AG08395 (cell line): Measurements from ENCODE around the gene PLAC9.
"Not testable (repeated sequence)": the region's sequence is repeated elsewhere in the genome, so short reads cannot be mapped to it uniquely, and the experiment has no call there.

Experiments used
- DNase-seq: peaks from one replicate; pipeline ENCODE4 v3.0.0; 2012; ENCODE audit warnings: mixed read lengths, low spot score

The PLAC9 gene, protein sequence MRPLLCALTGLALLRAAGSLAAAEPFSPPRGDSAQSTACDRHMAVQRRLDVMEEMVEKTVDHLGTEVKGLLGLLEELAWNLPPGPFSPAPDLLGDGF

DNA sequence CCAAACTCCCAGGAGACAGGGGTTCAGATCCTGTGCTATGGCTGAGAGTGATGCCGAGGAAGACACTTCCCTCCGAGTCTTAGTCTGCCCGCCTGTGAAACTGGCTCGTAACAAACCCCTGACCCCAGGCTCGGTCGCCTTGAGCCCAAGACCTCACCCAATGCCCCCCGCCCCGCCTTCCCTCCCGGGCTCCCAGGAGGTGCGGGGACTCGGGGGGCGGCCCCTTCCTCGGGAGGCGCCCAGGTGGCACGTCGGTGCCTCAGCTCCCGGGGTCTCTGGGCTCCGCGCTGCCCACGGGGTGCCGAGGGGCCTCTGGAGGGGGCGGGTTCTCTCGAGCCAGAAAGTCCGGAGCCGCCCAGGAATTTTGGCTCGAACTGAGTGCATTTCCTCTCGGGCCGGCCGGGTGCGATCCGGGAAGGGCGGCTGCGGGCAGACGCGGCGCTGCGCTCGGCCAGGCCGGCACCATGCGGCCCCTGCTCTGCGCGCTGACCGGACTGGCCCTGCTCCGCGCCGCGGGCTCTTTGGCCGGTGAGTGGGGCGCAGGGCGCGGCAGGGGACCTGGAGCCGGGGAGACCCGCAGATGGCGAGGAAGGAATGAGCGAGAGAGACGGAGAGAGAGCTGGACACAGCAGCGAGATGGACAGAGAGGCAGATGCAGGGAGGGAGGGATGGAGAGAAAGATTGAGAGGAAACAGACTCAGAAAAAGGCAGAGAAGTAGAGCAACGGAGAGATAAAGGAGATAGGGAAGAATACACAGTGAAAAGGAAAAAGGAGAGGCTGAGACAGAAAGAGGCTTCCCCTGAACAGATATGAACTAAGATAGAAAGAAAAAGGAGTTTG, at the start of gene PLAC9:
Gene PLAC9, plus strand, starts transcription at position 432 of the 841 bp plus-strand sequence. Its CDS starts 33 bp downstream, at position 465.
- DNase-seq, result peak; percentile 59

DNA sequence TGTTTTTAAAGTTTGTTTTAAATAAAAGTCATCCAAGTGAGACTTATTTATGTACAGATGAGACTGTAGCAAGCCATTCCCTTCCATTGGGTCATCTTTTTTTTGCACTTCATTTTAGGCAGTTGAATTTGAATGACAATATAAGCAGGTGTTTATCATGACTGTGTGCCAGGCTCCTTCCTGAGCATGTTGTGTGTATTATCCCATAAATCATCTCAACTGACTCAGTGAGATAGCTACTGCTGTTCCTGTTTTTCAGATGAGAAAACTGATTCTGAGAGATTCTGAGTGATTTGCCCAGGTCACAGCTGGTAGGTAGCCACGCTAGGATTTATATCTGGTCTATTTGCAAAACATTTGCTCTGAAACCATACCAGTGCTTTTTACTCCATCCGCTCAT, 42.4 kb upstream of the PLAC9 start:
- DNase-seq, result no peak

DNA sequence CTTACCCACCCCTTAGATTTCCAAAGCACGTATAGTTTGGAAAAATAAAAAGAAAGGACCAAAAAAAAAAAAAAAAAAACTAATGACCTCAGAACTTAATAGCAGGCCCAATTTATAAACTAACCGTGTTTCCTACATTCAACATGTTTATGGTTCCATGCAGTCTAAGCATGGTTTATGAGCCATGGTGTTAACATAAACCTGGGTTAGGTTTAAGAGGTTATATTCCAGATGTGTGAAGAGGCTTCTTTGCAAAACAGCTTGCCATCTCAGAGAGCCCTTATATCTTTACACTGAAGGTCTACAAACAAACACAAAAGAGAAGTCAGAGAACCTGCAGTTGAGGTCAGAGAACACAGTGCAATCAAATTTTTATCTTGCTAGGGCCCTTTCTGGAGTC, 38.3 kb upstream of the PLAC9 start:
- DNase-seq, result no peak

DNA sequence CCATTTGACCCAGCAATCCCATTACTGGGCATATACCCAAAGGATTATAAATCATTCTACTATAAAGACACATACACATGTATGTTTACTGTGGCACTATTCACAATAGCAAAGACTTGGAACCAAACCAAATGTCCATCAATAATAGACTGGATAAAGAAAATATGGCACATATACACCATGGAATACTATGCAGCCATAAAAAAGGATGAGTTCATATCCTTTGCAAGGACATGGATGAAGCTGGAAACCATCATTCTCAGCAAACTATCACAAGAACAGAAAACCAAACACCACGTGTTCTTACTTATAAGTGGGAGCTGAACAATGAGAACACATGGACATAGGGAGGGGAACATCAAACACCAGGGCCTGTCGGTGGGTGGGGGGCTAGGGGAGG, 34.3 kb upstream of the PLAC9 start:
- DNase-seq, result not testable (repeated sequence)

DNA sequence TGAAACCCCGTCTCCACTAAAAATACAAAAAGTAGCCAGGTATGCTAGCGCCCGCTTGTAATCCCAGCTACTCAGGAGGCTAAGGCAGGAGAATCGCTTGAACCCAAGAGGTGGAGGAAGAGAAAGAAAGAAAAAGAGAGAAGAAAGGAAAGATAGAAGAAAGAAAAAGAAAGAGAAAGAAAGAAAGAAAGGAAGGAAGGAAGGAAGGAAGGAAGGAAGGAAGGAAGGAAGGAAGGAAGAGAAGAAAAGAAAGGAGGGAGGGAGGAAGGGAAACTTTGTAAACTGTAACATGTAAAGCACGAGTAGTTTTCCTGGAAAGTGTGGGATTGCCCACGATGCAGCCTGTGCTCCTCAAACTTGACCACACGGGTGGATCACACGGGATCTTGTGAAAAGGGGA, 33.2 kb upstream of the PLAC9 start:
- not testable (repeated sequence) for DNase-seq

DNA sequence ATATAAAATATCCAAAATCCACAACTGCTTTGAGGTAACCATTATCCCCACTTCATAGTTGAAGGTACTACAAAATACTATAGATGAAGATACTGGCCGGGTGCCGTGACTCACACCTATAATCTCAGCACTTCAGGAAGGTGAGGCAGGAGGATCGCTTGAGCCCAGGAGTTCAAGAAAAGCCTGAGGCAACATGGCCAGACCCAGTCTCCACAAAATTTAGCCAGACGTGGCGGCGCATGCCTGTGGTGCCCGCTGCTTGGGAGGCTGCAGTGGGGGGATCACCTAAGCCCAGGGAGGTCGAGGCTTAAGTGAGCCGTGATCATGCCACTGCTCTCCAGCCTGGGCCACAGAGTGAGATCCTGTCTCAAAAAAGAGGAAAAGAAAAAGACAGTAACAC, 32.4 kb upstream of the PLAC9 start:
- no peak for DNase-seq

DNA sequence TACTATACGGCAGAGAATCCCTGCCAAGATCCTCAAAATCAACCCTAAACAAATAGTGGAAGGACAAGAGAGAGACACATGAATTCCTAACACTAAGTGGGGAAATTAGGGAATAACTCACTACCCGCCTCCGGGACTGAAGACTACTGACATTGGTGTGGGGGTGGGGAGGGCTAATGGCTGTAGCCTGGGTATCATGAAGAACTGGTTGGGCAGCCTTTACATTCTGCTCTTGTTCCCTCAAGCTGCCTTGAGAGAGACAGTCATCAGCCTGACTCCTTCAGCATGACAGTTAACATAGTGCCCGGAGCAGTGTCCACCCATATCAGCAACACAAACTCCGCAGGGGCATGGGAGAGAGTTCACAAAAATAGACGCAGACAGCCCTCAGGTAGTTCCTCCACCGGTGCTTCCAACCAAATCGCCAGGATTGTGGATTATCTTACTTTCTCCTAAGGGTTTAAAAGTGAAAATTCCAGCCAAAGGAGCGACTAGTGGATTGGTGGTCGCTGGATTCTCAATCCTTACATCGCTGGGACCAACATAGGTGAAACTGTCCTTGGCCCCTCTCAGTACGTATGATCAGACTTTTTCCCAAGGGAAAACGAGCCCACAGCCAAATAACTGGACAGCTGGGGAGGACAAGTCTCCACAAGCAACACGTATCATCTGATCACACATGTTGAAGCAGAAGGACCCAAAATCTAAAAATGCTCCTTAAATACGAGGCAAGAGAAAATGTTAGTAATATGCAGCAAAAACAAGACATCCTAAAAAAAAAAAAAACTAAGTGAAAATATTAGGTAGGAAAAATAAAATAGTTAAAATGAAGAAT, 31.5 kb upstream of the PLAC9 start:
- DNase-seq, result no peak

DNA sequence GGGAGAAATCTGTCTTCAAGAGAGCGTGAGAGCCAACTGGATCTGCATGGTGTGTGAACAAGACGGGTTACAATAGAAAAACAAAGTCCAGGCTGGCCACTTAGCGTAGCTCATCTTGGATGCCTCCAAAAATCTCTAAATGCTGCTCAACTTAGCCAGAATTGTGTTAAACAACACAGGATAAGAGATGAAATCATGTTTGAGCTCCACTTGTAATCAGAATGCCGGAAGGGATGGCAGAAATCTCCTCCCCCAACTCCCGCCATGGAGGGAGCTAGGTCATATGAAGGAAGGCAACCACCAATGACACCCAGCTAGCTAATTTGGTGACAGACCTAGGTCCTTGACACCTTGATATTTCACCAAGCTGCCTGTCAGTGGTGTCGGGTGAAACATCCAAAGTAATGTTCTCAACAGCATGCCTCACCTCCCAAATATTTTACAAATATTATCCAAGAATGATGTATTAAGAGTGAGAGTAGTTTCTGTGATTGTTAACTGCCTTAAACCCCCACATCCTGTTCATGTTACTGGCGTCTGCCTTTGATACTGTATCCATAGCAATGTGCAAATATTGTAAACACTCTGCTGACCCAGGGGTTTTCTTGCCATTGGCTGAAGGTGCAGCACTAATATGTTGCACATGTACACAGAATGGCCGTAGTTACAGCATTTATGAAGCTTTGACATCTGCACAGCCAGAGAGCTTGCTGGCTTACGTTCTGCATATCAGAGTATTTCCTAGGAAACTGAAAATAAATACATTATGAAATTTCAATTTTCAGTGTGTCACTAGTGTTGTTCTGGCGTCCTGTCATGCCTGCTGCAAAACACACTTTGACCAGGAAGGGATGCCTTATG, 28.2 kb upstream of the PLAC9 start:
- DNase-seq, result peak; percentile 87

DNA sequence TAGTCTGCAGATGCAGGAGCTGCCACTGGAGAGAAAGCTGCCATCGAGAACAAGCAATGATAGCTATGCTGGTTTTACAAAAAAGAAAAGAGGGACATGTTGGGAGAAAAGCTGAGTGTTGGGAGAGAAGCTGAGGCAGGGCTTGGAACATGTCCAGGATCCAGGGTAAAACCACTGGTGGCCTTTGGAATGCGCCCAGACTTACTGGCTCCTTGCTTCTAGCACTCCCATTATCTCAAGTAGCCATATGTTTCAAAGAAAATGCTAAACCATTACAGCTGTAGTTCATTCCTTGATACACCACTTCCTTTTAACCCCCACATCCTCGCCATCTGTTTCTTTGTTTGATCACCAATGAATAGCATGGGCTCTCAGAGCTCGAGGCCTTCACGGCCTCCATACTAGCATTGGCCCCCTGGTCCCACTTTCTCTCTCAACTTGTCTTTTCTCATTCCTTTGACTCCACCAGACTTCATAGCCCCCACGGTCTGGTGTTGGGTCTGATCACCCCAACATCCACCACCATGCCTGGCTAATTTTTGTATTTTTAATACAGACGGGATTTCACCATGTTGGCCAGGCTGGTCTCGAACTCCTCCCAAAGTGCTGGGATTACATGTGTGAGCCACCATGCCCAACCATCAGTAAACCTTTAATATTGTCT, 23.8 kb upstream of the PLAC9 start:
- DNase-seq, result no peak

DNA sequence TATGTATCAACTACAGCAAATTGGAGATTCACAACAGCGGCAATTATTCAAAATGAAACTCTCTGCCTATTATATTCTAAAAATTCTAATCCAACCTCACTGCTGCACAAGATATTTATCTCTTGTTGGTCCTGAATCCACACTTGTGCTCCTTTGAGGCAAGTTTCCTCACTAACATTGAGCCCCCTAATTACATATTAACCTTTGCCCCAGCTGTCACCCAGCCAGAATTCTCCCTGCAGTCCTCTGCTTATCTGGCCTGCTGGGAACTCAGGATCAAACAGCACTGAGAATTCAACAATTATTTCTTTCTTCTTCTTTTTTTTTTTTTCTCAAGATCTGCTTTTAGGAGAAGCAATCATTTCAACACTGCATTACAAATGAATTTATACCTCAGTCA, 21.5 kb upstream of the PLAC9 start:
- DNase-seq, result no peak

DNA sequence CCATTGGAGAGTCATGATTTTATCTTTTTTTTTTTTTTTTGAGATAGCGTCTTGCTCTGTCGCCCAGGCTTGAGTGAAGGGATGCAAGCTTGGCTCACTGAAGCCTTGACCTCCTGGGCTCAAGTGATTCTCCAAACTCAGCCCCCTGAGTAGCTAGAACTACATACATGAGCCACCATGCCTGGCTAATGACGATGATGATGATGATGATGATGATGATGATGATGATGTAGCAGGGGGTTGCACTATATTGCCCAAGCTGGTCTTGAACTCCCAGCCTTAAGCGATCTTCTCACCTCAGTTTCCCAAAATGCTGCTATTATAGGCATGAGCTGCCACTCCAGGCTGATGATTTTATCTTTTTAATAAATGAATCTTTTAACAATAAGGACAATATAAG, 13.9 kb upstream of the PLAC9 start:
- no peak for DNase-seq

DNA sequence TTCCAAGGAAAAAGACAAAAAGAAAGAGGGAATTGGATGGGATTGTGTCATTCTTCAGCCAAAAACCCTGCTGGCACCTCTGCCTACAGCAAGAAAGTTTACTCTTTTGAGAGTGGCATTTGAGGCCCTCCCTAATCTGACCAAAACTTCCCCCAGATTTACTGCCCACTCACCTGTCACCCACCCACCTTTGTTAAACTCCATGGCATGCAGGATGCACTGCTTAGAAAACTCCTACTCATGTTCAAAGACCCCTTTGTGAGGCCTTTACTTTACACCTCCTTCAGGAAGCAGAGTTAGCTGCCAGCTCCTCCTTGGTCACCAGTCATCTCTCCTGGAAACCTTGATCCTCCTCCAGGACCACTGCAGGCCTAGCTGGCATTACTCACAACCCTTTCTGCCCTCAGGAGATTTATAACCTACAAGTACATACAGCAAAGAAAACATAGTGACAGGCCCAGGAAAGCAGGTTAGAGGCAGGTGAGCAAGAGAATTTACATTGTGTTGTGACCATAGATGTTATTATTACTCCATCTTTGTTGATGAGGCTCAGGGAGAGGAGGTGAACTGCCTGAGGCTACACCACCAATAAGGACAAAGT, 10.3 kb upstream of the PLAC9 start:
- no peak for DNase-seq

DNA sequence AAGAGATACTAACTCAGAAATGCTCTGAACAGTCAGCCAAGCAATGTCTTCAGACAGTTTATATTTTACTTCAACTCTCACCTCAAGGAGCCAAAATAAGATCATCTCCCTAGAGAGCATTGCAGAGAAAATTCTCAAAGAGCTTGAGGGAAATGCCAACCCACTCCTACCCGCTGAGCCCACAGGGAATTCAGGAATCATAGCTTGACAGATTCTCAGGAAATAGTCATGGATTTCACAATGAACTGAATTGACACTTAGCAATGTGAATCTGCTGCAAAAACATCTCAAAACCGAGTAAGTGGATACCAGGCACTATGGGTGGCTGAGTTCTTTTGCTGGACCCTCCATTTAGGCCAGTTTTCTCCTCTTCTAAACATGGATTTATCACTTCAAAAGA, 9.8 kb upstream of the PLAC9 start:
- no peak for DNase-seq

DNA sequence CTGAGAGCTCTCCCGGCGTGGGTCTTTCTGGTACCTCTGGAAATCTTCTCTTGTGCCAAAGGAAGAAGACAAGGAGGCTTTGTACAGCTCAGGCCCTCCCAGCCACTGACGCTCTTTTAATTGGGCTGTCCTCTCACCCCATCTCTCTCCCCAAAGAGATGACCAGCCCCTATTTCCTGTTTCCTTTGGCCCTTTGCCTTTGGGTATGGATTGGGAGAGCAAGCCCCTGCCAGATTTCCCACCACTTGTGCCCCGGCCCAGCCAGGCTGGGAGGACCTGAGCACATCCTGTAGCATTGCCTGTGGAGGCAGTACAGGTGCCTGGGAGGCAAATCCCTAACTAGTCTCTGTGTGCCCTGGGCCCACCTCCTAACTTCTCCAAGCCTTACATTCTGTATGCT, 5.7 kb upstream of the PLAC9 start:
- no peak for DNase-seq

DNA sequence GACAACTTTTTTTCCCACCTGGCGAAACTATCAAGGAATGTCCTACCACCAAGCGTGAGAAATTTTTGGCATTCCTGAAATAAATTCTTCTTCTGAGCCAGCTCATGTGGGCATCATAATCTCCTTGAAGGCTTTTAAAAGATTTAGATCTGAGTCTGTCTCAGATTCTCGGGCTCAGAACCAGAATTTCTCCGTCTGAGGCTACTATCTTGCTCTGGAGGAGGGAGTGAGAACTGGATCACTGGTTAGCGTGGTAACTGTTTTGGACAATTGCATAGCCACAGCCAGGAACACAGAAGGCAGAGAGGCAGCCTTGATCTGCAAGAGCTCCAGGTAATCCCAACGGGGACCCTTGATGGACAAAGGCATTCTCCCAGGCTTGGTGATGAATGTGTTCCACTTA, 1.0 kb upstream of the PLAC9 start:
- DNase-seq, result no peak

DNA sequence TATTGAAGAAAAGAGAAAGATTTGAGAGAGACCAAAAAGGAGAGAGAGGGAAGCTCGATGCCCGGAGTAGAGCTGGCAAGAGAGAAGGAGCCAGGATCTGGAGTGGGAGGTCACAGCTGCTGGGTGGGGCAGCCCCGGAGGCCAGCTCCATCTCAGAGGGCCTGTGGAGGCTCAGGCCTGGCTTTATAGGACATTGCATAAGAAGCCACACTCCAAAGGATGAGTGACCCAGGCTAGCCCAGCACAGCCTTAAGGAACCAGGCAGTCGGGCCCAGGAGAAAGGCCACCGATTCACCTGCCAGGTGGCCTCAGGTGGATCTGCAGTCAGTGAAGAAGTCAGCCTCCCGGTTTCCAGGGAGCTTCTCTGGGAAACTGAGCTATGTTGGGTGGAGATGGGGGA, 676 bp downstream of the PLAC9 start:
- DNase-seq, result peak; percentile 48

DNA sequence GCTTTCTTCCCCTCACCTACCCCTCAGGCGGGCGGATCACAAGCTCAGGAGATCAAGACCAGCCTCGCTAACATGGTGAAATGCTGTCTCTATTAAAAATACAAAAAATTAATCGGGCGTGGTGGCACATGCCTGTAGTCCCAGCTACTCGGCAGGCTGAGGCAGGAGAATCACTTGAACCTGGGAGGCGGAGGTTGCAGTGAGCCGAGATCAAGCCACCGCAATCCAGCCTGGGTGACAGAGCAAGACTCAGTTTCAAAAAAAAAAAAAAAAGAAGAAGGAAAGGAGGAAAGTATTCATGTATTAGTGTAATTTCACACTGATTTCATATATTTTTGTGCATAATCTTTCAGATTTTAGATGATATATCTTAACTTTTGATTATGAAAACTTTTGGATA, 1.2 kb downstream of the PLAC9 start:
- DNase-seq, result not testable (repeated sequence)

DNA sequence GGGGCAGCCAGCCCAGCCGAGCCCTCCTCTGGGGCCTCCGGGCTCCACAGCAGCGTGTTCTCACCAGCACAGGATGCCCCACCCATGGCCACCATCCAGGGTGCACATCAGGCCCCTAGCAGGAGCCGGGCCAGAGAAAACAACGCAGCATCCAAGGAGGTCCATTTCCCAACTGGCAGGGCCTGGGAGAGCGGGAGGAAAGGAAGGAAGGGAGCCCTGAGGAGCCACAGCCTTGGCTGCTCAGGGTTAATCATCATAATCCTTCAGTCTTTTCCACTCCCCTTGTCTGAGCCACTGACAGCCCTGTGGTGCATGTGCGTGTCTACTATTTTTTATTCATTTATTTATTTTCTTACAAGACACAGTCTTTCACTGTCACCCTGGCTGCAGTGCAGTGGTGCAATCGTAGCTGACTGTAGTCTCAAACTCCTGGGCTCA, 3.6 kb downstream of the PLAC9 start:
- peak; percentile 80 for DNase-seq

DNA sequence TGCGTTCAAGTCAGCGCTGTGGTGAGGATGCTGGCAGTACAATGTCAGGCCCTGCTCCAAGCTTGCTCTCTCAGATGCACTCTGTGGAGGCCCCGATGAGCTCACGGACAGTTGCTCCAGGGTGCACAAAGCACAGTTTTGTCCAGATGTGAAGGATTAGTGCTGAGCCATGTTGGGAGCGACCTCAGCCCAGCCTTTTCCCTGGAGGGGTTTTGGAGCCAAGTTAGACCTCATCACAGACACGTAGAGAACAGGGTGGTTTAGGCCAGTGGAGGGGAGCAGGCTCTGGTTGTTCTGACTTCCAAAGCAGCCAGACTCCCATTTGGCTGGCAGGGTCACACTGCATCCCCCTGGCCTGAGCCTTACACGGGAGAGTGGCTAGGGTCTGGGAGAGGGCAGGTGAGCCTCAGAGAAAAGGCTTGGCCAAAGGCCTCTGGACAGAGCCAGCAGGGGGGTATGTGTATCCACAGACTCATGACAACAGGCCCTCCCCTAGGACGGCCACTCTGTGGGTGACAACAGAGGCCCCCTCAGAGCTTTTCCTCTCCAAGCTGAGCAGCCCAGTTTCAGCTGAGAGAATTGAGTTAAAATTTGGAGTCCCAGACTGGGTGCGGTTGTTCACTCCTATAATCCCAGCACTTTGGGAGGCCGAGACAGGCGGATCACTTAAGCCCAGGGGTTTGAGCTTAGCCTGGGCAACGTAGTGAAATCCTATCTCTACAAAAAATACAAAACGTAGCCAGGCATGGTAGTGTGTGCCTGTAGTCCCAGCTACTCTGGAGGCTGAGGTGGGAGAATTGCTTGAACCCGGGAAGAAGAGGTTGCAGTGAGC, 4.7 kb downstream of the PLAC9 start:
- peak; percentile 56 for DNase-seq

DNA sequence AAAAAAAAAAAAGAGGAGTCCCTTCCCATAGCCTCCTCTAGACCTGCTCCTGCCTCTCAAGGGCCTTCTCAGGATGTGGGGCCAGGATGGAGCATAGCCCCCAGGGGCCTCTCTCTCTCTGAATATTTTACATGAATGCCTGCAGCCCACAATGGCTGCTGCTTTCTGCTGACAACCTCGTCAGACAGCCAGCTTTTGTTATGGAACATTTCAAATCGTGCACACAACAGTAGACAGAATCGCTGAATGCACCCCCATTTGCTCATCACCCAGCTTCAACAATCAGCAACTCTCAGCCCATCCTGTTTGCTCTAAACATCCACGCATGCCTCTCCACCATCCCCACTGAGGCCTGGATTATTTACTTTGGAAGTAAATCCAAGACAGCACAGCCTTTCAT, 5.4 kb downstream of the PLAC9 start:
- no peak for DNase-seq
